ENCODE measurements around the gene CYTH2.

DNA sequence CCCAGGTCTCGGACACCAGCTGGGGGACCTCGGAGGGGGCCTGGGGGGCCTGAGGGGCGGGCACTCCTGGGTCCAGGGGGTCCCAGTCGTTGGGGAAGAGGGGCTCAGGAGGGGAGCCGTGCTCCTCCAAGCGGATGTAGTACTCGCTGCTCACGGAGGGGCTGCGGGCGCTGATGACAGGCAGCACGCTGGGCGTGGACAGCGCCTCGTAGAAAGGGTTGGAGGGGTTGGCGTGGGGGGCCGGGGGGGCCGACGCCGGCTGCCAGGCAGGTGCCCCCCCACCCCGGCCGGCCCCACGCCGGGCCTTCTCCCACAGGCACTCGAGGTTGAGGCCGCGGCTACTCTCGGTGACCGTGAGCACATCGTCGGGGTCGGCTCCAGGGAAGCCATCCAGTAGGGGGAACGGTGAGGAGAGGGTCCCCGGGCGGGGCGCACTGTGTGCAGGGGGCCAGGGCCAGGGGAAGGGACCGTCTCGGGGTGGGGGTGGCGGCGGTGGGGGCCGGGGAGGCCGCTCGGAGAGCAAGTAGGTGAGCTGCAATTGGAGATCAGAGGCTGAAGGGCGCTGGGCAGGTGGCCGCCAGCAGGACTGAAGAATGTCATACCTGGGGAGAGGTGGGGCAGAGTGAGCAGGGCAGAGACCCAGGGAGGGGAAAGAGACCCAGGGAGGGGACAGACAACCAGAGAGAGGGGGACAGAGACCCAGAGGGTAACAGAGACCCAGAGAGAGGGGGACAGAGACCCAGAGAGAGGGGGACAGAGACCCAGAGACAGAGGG is 30.3 kb downstream of the CYTH2 start:
- TF ChIP-seq, protein P1, sequence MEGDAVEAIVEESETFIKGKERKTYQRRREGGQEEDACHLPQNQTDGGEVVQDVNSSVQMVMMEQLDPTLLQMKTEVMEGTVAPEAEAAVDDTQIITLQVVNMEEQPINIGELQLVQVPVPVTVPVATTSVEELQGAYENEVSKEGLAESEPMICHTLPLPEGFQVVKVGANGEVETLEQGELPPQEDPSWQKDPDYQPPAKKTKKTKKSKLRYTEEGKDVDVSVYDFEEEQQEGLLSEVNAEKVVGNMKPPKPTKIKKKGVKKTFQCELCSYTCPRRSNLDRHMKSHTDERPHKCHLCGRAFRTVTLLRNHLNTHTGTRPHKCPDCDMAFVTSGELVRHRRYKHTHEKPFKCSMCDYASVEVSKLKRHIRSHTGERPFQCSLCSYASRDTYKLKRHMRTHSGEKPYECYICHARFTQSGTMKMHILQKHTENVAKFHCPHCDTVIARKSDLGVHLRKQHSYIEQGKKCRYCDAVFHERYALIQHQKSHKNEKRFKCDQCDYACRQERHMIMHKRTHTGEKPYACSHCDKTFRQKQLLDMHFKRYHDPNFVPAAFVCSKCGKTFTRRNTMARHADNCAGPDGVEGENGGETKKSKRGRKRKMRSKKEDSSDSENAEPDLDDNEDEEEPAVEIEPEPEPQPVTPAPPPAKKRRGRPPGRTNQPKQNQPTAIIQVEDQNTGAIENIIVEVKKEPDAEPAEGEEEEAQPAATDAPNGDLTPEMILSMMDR (IDR thresholded peaks at IDR 0.05; ENCODE audit: insufficient read depth, low read depth, low read length) = no peak
- no peak for TF ChIP-seq EZH2 (IDR thresholded peaks at IDR 0.05; ENCODE audit: insufficient read depth, low read length)

All from astrocyte (in vitro differentiated cells and primary cell).